IPS-NIHi11 (cell line): ENCODE data around the gene TAX1BP1.

Source experiments
- DNase-seq: peaks from one replicate; pipeline ENCODE4 v3.0.0; 2012; ENCODE audit warnings: mixed read lengths, low spot score

TAX1BP1 gene

DNA sequence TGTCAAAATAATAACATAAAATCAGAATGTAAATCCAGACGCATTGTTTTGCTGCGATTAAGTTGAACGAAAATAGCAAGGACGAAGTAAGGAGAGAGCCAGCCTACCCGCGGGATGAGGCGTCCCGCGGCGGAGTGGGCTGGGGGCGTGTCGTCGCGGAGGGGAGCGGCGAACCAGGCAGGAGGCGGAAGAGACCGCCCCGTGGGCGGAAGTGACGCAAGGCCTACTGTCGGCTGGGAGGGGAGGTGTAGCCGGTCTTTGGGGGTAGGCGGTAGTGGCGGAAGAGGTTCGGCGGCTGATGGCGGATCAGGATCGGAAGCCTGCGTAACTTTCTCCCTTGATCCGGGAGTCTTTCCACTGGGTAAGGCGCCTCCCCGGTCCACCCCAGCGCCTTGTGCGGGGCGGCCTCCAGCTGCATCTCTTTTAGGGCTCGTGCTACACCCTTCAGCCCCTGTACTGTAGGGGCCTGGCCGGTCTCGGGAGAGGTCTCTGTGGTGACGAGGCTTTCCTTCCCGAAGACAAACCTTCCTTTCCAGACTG lies at the start of gene TAX1BP1:
TSS of gene TAX1BP1 (plus strand) at position 254 of the 540 bp plus-strand sequence. CDS start 8,363 bp downstream, outside the sequence.
- peak; percentile 95 for DNase-seq

DNA sequence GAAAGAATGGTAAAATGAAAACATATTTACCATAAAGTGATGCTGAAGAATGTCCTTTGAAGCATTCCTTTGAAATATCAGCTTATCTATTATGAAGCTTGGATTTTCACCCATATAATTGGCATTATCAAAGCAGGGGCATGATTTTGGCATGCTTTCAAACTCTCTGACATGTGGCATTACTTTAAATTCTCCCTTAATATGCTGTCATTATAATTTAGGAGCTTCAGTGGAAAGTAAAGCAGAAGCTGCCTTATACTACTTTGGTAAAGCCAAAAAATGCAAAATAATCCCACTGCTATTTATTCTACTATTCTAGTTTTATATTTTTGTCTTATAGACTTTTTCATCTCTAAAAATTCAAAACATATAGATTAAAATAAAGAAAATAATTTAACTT lies 49.3 kb upstream of the TAX1BP1 start:
- DNase-seq: no peak

DNA sequence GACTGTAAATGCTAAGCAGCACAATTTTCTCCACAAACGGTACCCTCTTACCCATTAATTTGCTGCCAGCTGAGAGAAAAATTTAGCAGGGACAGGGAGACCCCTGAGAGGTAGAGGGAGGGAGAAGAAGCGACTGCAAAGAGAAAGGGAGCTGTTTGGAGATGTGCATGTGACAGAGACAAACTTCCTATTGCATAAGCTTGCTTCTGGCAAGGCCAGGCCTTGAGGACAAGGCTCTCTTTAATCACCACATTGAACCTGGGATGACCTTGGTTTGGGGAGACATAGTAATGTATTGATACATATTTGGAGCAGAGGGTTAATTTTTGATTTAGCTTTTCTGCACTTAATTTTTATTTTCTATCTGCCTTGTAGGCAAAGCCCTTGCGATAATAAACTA lies 46.2 kb upstream of the TAX1BP1 start:
- DNase-seq: no peak

GRCh38 chr7:27695096-27695495 lies 44.9 kb upstream of the TAX1BP1 start:
- no peak for DNase-seq

GRCh38 chr7:27697861-27698430 lies 42.0 kb upstream of the TAX1BP1 start:
- no peak for DNase-seq

GRCh38 chr7:27699751-27700150 lies 40.2 kb upstream of the TAX1BP1 start:
- no peak for DNase-seq

DNA sequence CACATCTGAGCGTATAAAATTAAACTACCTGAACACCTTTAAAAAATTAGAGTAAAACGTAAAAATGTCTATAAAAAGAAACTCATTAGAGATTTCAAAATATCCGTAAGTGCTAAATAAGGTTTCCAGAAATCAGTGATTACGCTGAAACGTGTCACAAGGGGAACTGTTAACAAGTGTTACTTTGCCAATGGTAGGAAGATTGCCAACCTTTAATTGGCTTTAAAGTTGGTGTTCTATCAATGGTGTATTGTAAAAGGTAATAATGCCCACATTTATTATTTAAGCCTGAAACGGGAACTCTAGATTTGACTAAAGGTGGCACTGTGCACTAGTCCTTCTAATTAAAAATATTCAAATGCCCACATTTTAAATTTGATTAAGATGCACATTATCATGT lies 39.5 kb upstream of the TAX1BP1 start:
- DNase-seq: no peak

DNA sequence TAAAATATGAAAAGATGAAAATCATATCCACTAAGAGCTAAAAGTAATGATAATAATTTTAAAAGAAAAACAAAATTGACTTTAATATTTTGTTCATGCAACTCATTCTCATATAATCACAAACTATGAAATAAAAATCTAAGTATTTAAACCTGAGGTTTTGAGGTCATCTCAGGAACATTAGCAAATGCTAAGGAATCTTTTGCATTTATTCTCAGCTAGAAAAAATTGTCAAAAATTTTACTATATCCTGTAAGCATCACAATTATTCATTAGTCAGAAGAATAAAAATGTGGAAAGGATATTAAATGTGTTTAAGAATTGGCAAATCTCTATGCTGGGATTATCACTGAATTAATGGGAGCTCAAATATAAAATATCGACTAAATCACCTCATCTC lies 36.8 kb upstream of the TAX1BP1 start:
- DNase-seq: no peak

DNA sequence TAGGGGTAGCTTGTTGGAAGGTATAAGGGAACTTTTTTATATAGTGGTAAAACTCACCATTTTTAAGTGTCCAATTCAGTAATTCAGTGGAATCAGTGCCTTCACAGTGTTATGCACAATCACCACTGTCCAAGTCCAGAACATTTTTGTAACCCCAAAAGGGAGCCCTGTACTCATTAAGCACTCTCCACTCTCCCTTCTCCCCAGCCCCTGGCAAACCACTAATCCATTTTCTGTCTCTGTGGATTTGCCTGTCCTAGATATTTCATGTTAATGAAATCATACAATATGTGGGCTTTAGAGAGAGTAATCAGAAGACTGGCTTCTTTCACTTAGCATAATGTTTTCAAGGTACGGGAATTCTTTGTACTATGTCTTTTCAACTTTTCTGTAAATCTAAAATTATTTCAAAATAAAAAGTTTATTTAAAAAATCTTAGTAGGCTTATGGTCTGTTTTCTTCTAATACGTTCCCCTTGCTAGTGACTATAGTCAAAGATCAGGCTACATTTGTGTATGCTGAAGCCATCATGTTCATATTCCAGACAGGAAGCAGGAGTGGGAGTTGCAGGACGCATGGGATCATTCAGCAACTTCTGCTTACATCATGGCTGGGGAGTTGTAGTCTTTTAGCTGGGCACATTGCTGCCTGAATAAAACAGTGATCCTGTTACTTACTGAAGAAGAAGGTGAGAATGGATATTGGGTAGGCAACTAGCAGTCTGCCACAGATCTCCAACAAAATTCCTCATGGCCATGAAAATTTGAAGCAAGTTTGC lies 35.4 kb upstream of the TAX1BP1 start:
- DNase-seq: no peak

GRCh38 chr7:27705200-27705594 lies 34.8 kb upstream of the TAX1BP1 start:
- DNase-seq: no peak

DNA sequence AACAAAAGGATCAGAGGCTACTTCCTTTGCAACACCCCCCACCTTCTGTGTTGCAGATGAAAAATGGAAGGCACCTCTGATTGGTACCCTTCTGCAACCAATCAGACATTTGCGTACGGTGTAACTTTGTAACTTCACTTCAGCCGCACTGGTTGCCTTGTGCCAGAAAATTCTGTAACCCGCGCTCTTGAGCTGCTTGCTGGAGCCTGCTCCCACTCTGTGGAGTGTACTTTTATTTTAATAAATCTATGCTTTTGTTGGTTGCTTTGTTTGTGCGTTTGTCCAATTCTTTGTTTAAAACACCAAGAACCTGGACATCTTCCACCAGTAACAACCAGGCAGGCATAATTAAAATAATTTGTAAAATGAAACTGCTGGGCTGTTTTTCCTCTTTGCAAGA lies 31.5 kb upstream of the TAX1BP1 start:
- no peak for DNase-seq

DNA sequence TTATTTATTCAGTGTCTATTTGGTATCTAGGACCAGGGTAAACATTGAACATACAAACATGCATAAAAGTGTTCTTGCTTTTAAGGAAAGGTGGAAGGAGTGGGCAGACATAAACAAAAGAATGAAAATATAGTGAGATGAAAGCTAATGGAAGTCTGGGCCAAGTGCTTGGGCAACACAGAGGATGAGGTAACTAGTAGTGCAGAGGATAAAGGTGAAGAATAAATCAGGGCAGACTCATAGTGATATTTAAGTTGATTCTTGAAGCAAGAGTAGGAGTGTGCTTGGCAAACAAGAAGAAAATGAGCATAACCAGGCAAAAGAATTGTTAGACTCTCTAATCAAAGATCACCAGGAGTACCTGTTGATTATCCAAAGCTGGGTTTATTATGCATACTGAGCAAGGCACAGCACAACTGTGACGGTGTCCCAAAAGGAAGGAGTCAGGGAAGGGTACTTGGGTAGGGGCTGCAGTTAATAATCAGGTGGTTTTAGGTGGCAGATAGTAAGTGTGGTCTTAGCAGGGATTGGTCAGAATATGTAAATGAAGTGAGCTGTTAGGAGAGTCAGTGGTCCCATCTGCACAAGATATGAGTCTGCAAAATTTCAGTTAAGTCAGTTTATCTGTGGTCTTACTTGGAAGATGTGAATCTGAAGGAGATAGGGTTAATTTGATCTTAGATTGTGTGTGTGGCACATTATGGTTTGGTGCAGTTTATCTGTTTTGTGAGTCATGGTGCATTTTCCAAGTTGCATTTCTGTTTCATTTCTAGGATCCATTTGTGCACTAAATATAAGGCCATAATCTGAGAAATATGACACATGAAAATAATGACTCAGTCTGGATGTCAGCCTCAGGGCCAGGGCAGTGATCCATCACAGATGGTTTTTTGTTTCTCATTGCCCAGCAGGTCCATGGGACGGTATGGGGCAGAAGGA lies 30.6 kb upstream of the TAX1BP1 start:
- no peak for DNase-seq

DNA sequence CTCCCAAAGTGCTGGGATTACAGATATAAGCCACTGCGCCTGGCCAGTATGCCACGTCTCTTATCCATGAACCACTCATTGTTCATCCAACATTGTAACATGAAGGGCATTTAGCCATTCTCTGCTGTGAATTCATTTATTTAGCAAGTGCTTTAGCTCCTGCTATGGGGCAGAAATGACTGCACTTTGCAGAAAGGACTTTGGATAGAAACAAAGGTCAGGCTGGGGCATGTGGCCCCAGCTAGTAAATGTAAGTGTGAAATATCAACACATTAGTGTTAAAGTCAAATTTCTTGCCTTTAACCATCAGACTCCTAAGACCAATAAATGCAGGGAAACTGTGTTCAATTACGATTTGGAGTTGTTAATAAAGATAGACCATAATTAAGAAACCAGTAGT lies 27.7 kb upstream of the TAX1BP1 start:
- DNase-seq: no peak

DNA sequence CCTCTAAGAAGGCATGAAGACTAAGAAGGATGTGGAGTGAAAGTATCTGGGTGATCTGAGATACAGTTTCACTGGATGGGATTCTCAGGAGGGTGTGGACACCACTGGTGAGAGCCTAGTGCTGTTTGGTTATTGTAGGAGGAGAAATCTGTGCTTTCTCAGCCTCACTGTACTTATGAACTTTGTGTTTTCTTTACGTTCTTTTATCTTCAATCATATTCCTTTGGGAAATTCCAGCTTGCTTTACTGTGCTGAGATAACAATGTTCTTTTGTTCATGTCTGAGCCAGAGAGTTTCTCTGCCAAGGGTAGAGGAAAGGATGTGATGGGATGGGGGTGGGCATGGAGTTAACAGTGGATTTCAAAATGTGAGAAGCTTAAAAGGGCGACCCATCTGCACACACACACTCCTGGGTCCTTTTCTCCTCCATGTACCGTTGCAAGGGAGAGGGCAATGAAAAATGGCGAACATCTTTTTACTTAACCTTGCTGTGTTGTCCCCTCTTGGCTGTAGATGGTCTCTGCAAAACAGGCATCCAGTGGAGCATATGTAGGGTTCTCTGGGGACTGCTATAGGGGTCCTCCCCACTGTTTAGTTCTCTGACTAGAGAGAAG lies 25.0 kb upstream of the TAX1BP1 start:
- no peak for DNase-seq

- peak; percentile 17 for DNase-seq
Measured at GRCh38 chr7:27723085-27723484, 16.9 kb upstream of the TAX1BP1 start.

DNA sequence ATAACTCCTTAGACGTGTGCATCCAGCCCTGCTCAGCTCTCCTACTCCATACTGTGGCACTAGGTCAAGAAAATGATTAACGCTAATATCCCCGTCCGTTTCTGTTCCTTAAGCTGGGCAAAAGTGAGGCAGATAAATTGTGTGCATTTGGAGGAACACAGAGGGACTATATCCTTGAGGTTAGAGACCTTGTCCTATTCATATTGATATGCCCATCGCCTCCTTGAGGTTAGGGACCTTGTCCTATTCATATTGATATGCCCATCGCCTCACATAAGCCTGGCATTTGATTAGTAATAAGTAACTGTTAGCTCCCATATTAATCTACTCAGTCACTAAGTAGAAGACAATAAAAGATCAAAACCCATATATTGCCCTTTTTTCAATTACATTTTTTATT lies 12.9 kb upstream of the TAX1BP1 start:
- no peak for DNase-seq

GRCh38 chr7:27730112-27730511 lies 9.8 kb upstream of the TAX1BP1 start:
- DNase-seq: no peak

DNA sequence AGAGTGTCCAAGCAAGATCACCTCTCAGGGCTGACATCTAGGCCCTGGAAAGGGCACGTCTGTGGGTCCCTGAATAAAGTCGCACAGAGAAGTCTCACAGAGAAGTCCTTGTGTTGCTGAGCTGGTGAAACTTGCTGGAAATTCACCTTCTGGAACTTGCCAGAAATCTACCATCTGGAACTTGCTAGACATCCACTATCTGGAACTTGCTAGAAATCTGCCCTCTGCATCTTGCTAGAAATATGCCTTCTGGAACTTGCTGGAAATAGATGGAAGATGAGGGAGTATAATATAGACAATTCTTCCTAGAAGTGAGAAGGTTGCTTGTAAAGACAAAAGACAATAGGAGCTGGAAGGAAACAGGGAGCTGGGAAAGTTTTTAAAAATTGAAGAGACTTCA lies 5.4 kb upstream of the TAX1BP1 start:
- DNase-seq: no peak

DNA sequence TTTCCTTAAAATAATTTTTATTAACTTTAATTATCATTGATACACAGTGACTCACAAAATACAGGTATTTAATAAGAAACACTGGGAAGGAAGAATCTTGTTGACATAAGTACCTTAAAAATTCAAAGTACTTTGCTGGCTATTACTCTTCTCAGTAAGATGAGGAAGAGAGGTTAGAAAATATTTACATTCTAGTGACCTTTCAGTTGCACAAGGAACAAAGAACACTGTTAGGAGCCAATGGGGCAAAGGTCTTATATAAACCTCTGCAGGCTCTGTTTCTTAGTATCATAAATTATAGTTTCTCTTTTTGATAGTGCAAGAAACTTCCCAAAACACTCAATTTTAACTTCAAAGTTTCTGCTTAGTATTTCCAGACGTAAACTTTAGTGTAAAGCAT lies 4.8 kb upstream of the TAX1BP1 start:
- no peak for DNase-seq

DNA sequence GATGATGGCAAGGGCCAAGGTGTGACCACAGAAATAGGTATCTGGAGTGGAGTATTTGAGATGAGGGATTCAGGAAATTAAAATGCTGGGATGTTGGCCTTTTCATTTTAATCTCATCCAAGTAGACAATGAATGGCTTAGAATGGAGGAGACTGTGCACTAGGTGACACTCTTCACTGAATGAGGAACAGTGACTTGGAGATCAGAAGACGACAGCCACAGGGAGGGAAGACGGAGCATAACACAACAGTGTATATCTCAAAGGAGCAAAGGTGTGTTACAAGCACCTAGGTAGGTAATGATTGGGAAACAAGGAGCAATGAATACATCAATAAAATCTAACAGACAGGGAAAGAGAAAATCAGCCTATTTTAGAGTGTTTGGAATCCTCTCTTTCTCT lies 4.1 kb upstream of the TAX1BP1 start:
- DNase-seq: no peak

DNA sequence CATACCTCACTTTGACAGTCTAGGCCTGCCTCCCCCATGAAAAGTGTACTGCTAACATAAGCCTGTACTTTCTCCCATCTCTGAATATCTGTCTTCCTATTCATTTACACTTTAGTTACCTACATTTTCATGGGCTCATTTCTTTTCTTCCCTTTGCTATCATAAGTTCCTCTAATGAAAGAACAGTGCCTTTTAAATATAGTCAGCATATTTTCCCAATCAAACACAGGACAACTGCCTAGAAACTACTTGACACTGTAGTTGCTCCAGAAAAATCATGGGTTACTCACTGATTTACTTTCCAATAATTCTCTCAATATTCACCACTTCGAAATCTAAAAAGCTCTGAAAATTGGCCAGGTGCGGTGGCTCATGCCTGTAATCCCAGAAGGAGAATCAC lies 2.8 kb upstream of the TAX1BP1 start:
- DNase-seq: no peak

GRCh38 chr7:27737616-27738015 lies 2.3 kb upstream of the TAX1BP1 start:
- no peak for DNase-seq
